CD4-positive, alpha-beta T cell treated with Interleukin-12 subunit alpha and Interleukin-12 subunit beta, for 1 hour (primary cell): ENCODE measurements around the gene FNDC4.
"Not testable (repeated sequence)": the region's sequence is repeated elsewhere in the genome, so short reads cannot be mapped to it uniquely, and the experiment has no call there.

Experiments
- DNase-seq: peaks from one replicate; pipeline ENCODE4 v3.0.0-alpha.2; 2020

The FNDC4 gene

DNA sequence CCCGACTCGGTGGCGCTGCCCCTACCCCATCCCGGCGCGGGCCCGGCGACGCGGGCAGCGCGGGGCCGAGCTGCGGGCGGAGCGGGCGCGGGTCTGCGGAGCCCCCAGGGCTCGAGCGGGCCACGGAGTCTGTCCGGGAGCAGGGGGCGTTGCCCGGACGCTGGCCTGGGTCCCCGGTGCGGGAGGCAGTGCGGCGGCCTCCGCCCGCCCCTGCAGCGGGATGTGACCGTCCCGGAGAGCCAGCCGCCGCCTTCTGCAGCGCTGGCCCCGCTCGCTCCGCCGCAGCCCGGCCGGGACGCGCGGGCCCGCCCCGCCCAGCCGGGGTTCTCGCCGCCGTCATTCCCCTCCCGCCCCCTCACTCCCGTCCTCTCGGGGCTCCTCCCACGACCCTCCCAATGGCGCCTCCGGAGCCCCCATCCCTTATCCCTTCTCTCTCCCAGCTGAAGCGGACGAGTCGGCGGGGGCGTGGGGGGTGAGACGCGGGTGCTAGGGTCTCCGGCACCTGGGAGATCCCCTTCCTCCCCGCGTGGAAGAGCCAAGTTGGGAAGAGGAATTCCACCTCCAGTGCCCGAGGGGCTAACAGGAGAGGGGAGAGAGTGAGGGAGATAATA is at the start of gene FNDC4:
TSS of gene FNDC4 (minus strand) at position 257 of the 611 bp plus-strand sequence. CDS start 521 bp downstream, outside the sequence.
- peak; percentile 22 for DNase-seq

DNA sequence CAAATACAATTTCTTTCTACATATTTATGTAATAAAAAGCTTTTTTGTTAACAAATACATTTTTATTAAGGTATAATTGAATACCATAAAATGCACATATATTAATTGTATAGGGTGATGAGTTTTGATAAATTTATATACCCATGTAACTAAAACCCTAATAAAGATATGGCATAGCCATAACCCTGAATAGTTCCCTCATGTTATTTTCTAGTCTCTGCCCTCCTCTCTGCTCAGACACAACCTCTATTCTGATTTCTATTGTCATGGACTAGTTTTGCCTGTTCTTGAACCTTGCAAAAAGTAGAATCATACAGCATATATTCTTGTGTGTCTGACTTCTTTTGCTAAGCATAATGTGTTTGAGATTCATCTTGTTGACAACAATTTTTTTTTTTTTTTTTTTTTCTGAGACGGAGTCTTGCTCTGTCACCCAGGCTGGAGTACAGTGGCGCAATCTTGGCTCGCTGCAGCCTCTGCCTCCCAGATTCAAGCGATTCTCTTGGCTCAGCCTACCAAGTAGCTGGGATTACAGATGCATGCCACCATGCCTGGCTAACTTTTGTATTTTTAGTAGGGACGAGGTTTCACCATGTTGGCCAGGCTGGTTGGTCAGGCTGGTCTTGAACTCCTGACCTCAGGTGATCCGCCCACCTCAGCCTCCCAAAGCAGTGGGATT is 49.3 kb upstream of the FNDC4 start:
- DNase-seq, result no peak

DNA sequence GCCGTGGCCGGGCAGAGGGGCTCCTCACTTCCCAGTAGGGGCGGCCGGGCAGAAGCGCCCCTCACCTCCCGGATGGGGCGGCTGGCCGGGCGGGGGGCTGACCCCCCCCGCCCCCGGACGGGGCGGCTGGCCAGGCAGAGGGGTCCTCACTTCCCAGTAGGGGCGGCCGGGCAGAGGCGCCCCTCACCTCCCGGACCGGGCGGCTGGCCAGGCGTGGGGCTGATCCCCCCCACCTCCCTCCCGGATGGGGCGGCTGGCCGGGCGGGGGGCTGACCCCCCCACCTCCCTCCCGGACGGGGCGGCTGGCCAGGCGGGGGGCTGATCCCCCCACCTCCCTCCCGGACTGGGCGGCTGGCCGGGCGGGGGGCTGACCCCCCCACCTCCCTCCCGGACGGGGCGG is 44.6 kb upstream of the FNDC4 start:
- DNase-seq, result not testable (repeated sequence)

- DNase-seq, result not testable (repeated sequence)
Observed at GRCh38 chr2:27538839-27539450, 43.9 kb upstream of the FNDC4 start.

DNA sequence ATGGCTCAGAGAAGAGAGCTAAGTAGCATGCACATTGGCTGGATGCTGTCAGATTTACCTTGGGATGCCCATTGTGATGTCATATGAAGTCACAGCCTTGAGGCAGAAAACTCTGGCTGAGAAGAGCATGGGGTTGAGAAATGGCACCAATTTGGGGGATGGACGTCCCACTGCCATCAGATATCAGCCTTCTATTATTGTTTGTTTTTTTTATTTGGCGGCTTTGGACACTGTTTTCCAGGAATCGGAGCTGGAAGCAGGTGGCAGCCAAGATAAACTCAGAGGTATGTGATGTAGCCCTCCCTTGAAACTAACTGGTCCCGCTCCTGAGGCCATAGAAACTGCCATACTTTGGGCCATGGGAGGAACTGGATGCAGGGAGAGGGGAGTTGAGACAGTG is 42.3 kb upstream of the FNDC4 start:
- DNase-seq, result no peak

- DNase-seq, result no peak
Observed at GRCh38 chr2:27531983-27532382, 37.0 kb upstream of the FNDC4 start.

- no peak for DNase-seq
Observed at GRCh38 chr2:27527182-27527581, 32.2 kb upstream of the FNDC4 start.

DNA sequence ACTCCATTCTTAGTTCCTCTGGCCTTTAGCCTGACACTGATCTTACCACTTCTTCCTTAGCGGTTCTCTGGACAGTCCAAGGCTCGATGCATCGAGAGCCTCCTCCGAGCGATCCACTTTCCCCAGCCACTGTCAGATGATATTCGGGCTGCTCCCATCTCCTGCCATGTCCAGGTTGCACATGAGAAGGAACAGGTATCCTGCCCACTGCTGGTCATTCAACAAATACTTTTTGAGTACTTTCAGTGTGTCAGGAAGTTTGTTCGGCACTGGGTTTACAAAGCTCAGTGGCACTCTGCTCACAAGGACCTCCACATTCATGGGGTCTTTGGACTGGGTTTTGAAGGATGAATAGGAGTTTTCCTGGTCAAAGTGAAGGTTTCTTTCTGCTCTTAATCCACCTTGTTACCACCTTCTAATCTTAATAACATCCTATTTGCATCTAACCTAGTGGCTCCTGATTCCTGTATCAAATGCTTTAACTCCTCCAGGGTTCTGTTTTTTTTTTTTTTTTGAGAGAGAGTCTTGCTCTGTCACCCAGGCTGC is 27.5 kb upstream of the FNDC4 start:
- DNase-seq, result no peak

GRCh38 chr2:27520316-27520715 is 25.3 kb upstream of the FNDC4 start:
- DNase-seq, result no peak

DNA sequence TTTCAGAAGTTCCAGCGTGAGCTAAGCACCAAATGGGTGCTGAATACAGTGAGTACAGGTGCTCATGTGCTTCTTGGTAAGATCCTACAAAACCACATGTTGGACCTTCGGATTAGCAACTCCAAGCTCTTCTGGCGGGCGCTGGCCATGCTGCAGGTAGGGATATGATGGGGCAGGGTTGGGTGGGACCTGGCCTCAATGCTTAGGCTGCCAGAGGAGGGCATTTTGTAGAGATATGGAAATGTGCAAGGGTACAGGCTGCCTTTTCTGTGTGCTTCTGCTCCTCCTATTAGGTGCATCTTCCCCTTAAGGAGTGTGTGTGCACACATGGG is 23.7 kb upstream of the FNDC4 start:
- DNase-seq, result no peak

DNA sequence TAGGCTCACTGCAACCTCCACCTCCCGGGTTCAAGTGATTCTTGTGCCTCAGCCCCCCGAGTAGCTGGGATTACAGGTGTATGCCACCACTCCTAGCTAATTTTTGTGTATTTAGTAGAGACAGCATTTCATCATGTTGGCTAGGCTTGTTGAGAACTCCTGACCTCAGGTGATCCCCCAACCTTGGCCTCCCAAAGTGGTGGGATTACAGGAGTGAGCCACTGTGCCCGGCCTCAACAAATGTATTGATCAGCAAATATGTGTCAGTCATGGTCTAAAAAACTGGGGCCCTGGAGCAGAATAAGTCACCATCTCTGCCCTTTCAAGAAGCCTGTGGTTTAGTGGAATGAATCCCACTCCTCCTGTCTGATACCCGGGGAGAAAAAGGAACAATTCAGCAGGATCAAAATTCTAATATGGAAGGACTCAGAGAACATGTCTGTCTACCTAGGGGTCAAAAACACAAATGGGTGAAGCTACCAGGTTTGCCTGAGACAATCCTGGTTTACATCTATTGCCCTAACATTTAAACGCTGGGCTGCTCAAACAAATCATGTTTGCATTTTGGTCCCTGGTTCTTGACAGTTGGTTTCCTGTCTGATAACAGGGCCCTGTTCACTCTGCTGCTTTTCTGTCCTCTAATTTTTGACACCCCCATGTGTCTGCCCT is 23.2 kb upstream of the FNDC4 start:
- no peak for DNase-seq

DNA sequence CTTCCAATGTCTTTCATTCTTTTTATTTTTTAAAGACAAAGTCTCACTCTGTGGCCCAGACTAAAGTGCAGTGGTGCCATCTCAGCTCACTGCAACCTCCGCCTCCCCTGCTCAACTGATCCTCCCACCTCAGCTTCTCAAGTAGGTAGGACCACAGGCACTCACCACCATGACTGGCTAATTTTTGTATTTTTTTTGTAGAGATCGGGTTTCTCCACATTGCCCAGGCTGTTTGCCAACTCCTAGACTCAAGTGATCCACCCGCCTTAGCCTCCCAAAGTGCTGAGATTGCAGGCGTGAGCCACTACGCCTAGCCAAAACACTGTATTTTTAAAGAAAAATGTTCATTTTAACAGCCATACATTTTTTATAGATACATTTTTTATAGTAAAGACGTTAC is 14.3 kb upstream of the FNDC4 start:
- no peak for DNase-seq

DNA sequence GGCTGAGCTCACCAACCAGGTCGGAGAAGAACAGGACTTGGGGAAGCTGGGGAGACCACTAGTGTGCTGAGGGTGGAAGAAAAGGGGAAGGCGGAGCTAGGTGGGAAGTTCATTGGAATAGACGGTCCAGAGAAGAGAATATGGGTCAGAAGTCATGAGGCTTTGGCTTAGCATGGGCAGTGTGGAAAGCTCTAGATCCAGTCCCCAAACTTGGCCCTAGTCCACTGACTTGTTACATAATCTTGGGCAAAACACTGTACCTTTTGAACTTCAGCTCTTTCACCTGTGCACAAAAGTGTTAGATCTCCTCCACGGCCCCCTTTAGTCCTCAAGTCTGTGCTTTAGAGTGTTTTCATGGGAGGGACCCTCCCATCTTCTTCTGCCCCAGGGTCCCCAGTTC is 12.3 kb upstream of the FNDC4 start:
- no peak for DNase-seq

DNA sequence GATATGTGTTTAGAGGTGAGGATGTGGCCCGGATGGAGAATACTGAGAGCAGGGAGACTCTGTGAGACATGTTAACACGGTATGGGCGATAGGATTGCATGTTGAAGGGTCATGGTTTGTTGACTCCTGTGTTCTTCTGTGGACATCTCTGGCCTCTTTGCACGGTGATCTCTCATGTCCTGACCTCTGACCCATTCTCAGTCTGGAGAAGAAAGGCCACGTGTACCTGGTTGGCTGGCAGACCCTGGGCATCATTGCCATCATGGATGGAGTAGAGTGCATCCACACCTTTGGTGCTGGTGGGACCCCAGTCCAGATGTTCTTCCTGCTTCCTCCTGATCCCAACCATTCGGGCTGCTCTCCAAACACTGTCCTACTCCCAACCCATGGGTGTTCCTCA is 11.6 kb upstream of the FNDC4 start:
- no peak for DNase-seq

- DNase-seq, result no peak
Observed at GRCh38 chr2:27502142-27502541, 7.1 kb upstream of the FNDC4 start.

DNA sequence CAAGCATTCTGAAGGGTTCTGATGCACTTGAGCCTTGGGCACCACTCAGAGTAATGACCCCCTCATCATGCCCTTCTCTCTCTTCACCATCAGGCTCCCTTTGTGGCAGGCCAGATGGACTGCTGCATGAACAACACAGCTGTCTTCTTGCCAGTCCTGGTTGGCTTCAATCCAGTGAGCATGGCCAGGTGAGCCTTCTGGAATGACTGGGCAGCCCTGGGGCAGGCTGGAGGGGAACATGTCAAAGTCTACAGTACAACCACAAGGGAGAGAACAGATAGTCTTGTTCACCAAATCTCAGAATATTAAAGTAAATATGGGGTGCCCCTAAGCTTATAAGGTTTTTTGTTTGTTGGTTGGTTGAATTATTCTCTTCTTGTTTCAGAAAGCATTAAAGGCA is 6.0 kb upstream of the FNDC4 start:
- no peak for DNase-seq

DNA sequence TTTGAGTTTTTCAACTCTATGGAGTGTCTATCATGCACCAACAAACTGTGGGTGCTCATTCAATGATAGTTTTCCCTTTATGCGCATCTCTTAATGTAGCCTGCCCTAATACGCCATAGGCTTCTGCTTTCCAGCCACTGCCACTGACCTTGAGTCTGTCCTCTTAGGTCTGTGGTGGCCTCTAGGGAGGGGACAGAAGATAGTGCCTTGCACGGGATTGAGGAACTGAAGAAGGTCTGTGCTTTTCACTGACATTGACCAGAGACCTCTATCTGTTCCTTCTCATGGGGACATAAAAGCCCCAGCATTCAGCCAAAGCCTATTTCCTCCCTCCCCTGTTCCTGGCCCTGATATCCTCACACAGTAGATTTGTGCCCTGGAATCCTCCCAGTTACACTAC is 4.0 kb upstream of the FNDC4 start:
- no peak for DNase-seq

- DNase-seq, result no peak
Observed at GRCh38 chr2:27497288-27497627, 2.3 kb upstream of the FNDC4 start.

- DNase-seq, result no peak
Observed at GRCh38 chr2:27496357-27497287, 1.6 kb upstream of the FNDC4 start, which contains the start of gene GCKR. GCKR (plus strand) TSS chr2:27496839; CDS start chr2:27496905, 66 bp downstream.

GRCh38 chr2:27495840-27496356 is 898 bp upstream of the FNDC4 start:
- DNase-seq, result no peak

DNA sequence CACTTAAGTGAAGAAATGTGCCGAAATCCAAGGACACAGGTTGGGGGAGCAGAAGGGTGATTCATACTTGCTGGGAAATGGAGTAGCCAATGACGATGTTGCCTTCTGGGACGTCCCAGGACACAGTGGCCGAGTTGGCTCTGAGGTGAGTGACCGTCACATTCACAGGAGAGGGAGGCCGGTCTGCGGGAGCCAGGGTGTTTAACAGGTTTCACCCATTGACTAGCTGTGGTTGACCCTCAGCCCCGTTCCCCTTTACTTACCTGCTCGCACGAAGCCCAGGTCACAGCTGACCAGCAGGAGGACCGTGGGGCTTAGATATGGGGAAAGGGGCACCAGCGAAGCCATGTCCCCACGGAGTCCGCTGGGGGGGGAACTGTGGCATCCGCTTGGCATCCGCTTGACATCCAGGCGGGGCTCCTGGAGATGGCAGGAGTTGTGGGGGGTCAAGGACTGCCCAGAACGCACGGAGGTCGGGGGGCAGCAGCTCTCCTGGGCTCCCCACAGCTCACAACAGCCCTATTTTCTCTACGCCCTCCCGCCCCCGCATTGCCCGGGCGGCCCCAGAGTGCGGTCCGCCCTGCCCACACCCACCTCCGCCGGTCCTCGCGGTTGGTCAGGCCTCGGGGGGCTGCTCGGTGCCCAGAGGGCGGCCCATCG is 586 bp downstream of the FNDC4 start:
- DNase-seq, result no peak

DNA sequence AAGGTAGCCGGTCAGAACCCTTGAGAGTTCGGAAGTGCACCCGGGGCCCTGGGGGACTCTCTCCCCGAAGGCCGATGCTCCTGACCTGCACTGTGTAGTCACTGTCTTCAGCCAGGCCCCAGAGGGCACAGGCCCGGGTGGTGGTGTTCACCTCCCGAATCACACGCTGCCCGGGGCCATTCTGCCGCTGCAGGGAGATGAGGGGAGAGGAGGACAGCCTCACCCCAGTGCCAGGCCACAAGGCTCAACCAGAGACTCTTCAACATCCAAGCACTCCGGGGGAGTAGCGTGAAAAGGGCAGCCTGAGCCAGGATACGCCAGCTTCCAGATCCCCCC is 1.1 kb downstream of the FNDC4 start:
- DNase-seq, result no peak
